TTC549 (cell line): ENCODE measurements around the gene GNA12.
"Not testable (repeated sequence)": the region's sequence is repeated elsewhere in the genome, so short reads cannot be mapped to it uniquely, and the experiment has no call there.

Source experiments
- FAIRE-seq: peaks from 2 replicates; lab custom pipeline; 2012; peaks lifted over from hg19 to GRCh38; lab: Jason Lieb, UNC

Gene GNA12

GRCh38 chr7:2710901-2711551, 133.1 kb downstream of the GNA12 start:
- no peak for FAIRE-seq

- no peak for FAIRE-seq
Measured at GRCh38 chr7:2710286-2710655, 133.8 kb downstream of the GNA12 start.

- no peak for FAIRE-seq
Measured at GRCh38 chr7:2709553-2710285, 134.4 kb downstream of the GNA12 start.

- FAIRE-seq: no peak
Measured at GRCh38 chr7:2708547-2709310, 135.4 kb downstream of the GNA12 start.

GRCh38 chr7:2708041-2708440, 136.1 kb downstream of the GNA12 start:
- no peak for FAIRE-seq

GRCh38 chr7:2707481-2707880, 136.6 kb downstream of the GNA12 start:
- FAIRE-seq: no peak

- no peak for FAIRE-seq
Measured at GRCh38 chr7:2706685-2707126, 137.4 kb downstream of the GNA12 start.

GRCh38 chr7:2705371-2706096, 138.6 kb downstream of the GNA12 start:
- no peak for FAIRE-seq

GRCh38 chr7:2702594-2702957, 141.5 kb downstream of the GNA12 start:
- FAIRE-seq: no peak

- FAIRE-seq: no peak
Measured at GRCh38 chr7:2701832-2702593, 142.1 kb downstream of the GNA12 start.

GRCh38 chr7:2701424-2701823, 142.7 kb downstream of the GNA12 start:
- no peak for FAIRE-seq

- FAIRE-seq: no peak
Measured at GRCh38 chr7:2700141-2700850, 143.8 kb downstream of the GNA12 start.

- no peak for FAIRE-seq
Measured at GRCh38 chr7:2699289-2699620, 144.9 kb downstream of the GNA12 start.

- no peak for FAIRE-seq
Measured at GRCh38 chr7:2698581-2699288, 145.4 kb downstream of the GNA12 start.

- FAIRE-seq: not testable (repeated sequence)
Measured at GRCh38 chr7:2694122-2694436, 150.0 kb downstream of the GNA12 start.

GRCh38 chr7:2693420-2694121, 150.5 kb downstream of the GNA12 start:
- not testable (repeated sequence) for FAIRE-seq

GRCh38 chr7:2692543-2692942, 151.6 kb downstream of the GNA12 start:
- FAIRE-seq: no peak

GRCh38 chr7:2691932-2692439, 152.1 kb downstream of the GNA12 start:
- not testable (repeated sequence) for FAIRE-seq

- FAIRE-seq: no peak
Measured at GRCh38 chr7:2691011-2691707, 152.9 kb downstream of the GNA12 start.
